HepG2 (cell line): Measurements from ENCODE around the gene DHFR. TPM values are rescaled to one million over a fixed set of nuclear protein-coding genes. Genes with fewer than 3 reads are reported as not detected.

ENCODE experiments used
- ATAC-seq: fragments of 200-7000 bp; cut with Tn5 transposase; 3 replicates; pipeline ENCODE4 v1.9.1; 2020; ENCODE audit warnings: mild to moderate bottlenecking, moderate library complexity
- BruUV-seq: library from RNA; stranded (reverse); fragments of 400-500 nt; replicated peaks from 2 replicates; lab custom pipeline; 2021; lab: Mats Ljungman, UMichigan
- CTCF ChIA-PET: fragments of 300-600 bp; formaldehyde crosslinking; extraction: SDS; loops from one replicate; lab custom pipeline; 2021; ENCODE audit warnings: low total read pairs, inconsistent platforms, low intra/inter-chr PET ratio; lab: Yijun Ruan, JAX
- POLR2A ChIA-PET: fragments of 350-600 bp; sonication (Branson Sonifier 250); formaldehyde crosslinking; loops from one replicate; lab custom pipeline; 2020; ENCODE audit warnings: antibody characterized with exemption, inconsistent platforms; lab: Yijun Ruan, JAX
- DNase-seq: peaks from one replicate; pipeline ENCODE4 v3.0.0-alpha.2; 2015; ENCODE audit warnings: low spot score
- FAIRE-seq: peaks from 3 replicates; lab custom pipeline; 2011; peaks lifted over from hg19 to GRCh38; lab: Jason Lieb, UNC
- H2AFZ ChIP-seq: one replicate; pipeline ENCODE4 v1.6.1; 2011; ENCODE audit warnings: low read length, inconsistent platforms
- H3K27ac ChIP-seq: fragments of 300-600 bp; 3 replicates; pipeline ENCODE4 v1.8.0; 2011; ENCODE audit warnings: mixed run types, mild to moderate bottlenecking, mixed read lengths, low read length, inconsistent platforms; ENCODE audit not compliant: insufficient read depth; ENCODE audit errors: extremely low read length
- H3K27me3 ChIP-seq, 2 experiments: fragments of 200-600 bp in 1 of 2; 2 replicates in 1 of 2; 3 replicates in 1 of 2; pipeline versions ENCODE4 v1.6.0 to v1.8.0; 2011; ENCODE audit warnings: low read length in 2 of 2, mild to moderate bottlenecking in 2 of 2, moderate library complexity in 2 of 2, inconsistent platforms in 1 of 2; ENCODE audit not compliant: insufficient read depth in 2 of 2, control insufficient read depth in 1 of 2
- H3K36me3 ChIP-seq, 2 experiments: fragments of 200-600 bp in 1 of 2; replicated peaks in 1 of 2; 2 replicates in 1 of 2; 3 replicates in 1 of 2; pipeline versions ENCODE4 v1.5.1 to v1.8.0; 2011; ENCODE audit warnings: low read length in 2 of 2, inconsistent platforms in 1 of 2; ENCODE audit not compliant: insufficient read depth in 2 of 2, control insufficient read depth in 1 of 2
- H3K4me1 ChIP-seq: 2 replicates; pipeline ENCODE4 v1.5.1; 2012; ENCODE audit warnings: low read length, inconsistent platforms; ENCODE audit not compliant: insufficient read depth
- H3K4me2 ChIP-seq: 2 replicates; pipeline ENCODE4 v1.6.0; 2011; ENCODE audit warnings: low read depth, low read length, inconsistent platforms
- H3K4me3 ChIP-seq, 3 experiments: fragments of 200-600 bp in 1 of 3; sonication (generic), shearing (Covaris generic) in 1 of 3; replicated peaks in 1 of 3; 2 replicates each; pipeline ENCODE4 v1.5.1; 2011 to 2016; ENCODE audit warnings: low read length in 3 of 3, inconsistent platforms in 2 of 3, low read depth in 2 of 3, mild to moderate bottlenecking in 2 of 3, control low read depth in 1 of 3, mixed read lengths in 1 of 3; ENCODE audit not compliant: insufficient read depth in 1 of 3
- H3K79me2 ChIP-seq: one replicate; pipeline ENCODE4 v1.6.1; 2011; ENCODE audit warnings: low read length, inconsistent platforms; ENCODE audit not compliant: insufficient read depth
- H3K9ac ChIP-seq: 2 replicates; pipeline ENCODE4 v1.6.0; 2011; ENCODE audit warnings: mild to moderate bottlenecking, low read depth, low read length, inconsistent platforms; ENCODE audit not compliant: insufficient read depth
- H3K9me3 ChIP-seq: 2 replicates; pipeline ENCODE4 v1.5.1; 2012; ENCODE audit warnings: mild to moderate bottlenecking, low read length
- H4K20me1 ChIP-seq: 2 replicates; pipeline ENCODE4 v1.6.0; 2011; ENCODE audit warnings: inconsistent platforms, mild to moderate bottlenecking, low read length, moderate library complexity; ENCODE audit not compliant: insufficient read depth
- EZH2 ChIP-seq: conservative IDR thresholded peaks from 2 replicates; pipeline ENCODE4 v1.6.1; 2012; ENCODE audit warnings: mild to moderate bottlenecking, low read depth, low read length, moderate library complexity
- GATA4 ChIP-seq: sonication (generic); IDR thresholded peaks from 2 replicates; pipeline ENCODE4 v1.6.1; 2016; ENCODE audit warnings: antibody characterized with exemption, low read depth, borderline replicate concordance
- HHEX ChIP-seq: IDR thresholded peaks from 2 replicates; pipeline ENCODE4 v1.6.1; 2016; ENCODE audit warnings: control low read depth
- HNRNPUL1 ChIP-seq: fragments of 200-400 bp; formaldehyde crosslinking; IDR thresholded peaks from 2 replicates; pipeline ENCODE4 v1.6.1; 2017; ENCODE audit warnings: low read depth, mild to moderate bottlenecking, low read length, moderate library complexity
- RCOR2 ChIP-seq: IDR thresholded peaks from 2 replicates; pipeline ENCODE4 v1.6.1; 2016; ENCODE audit warnings: missing biosample characterization, missing genetic modification reagents
- SALL1 ChIP-seq: sonication (generic); formaldehyde crosslinking; IDR thresholded peaks from 2 replicates; pipeline ENCODE4 v1.8.0; 2022; ENCODE audit warnings: mild to moderate bottlenecking, missing genetic modification reagents
- STAT5B ChIP-seq: sonication (generic); formaldehyde crosslinking; IDR thresholded peaks from 2 replicates; pipeline ENCODE4 v1.4.0; 2020; ENCODE audit warnings: missing genetic modification reagents
- SYNCRIP ChIP-seq: fragments of 200-400 bp; formaldehyde crosslinking; IDR thresholded peaks from 2 replicates; pipeline ENCODE4 v1.6.1; 2018; ENCODE audit warnings: mild to moderate bottlenecking, low read depth, low read length; ENCODE audit not compliant: insufficient read depth
- ZC3H4 ChIP-seq: sonication (generic); formaldehyde crosslinking; IDR thresholded peaks from 2 replicates; pipeline ENCODE4 v1.4.0; 2020; ENCODE audit warnings: missing genetic modification reagents, borderline replicate concordance
- ZNF264 ChIP-seq: sonication (generic); formaldehyde crosslinking; IDR thresholded peaks from 2 replicates; pipeline ENCODE4 v1.4.0; 2020; ENCODE audit warnings: missing genetic modification reagents
- ZNF33A ChIP-seq: sonication (generic); formaldehyde crosslinking; IDR thresholded peaks from 2 replicates; pipeline ENCODE4 v1.5.1; 2020; ENCODE audit warnings: missing genetic modification reagents, mild to moderate bottlenecking, moderate library complexity, borderline replicate concordance
- ZNF558 ChIP-seq: sonication (generic); formaldehyde crosslinking; IDR thresholded peaks from 2 replicates; pipeline ENCODE4 v1.9.0; 2022; ENCODE audit warnings: mild to moderate bottlenecking, missing genetic modification reagents, borderline replicate concordance
- ZNF720 ChIP-seq: sonication (generic); formaldehyde crosslinking; IDR thresholded peaks from 2 replicates; pipeline ENCODE4 v1.4.0; 2020; ENCODE audit warnings: missing genetic modification reagents
- WGBS: methylation state at CpG from one replicate; pipeline ENCODE4 v1.1.6; 2017; ENCODE audit warnings: low lambda C conversion rate; 5-methylcytosine and 5-hydroxymethylcytosine counted together
- in situ Hi-C: cut with HindIII; loops from 2 replicates; pipeline ENCODE4 v1.10.0; 2017; ENCODE audit warnings: low pct_unique_long_range_greater_than_20kb; ENCODE audit not compliant: extremely low pct_ligation_motif_present
- intact Hi-C: fragments of 100-400 bp; cut with micrococcal nuclease; formaldehyde crosslinking; loops from one replicate; pipeline ENCODE4 v1.10.0; 2022; ENCODE audit not compliant: unreplicated experiment
- polyA plus RNA-seq, 8 experiments: library from polyadenylated mRNA; depleted of rRNA in 3 of 8; stranded (reverse) in 7 of 8; unstranded in 1 of 8; fragments of >200 nt; fragmentation: Illumina TruSeq in 4 of 8; extraction: Trizol in 4 of 8; gene quantifications; 2 replicates each; pipeline versions ENCODE4 v1.2.1 to v1.2.3, GENCODE V29; 2011 to 2016; ENCODE audit warnings: low read depth in 4 of 8, missing spikeins in 1 of 8, mixed read lengths in 1 of 8; ENCODE audit not compliant: insufficient read depth in 1 of 8
- total RNA-seq, 5 experiments: library from RNA; depleted of rRNA; stranded (reverse); fragments of >200 nt; fragmentation: Illumina TruSeq; extraction: Trizol; gene quantifications; 2 replicates each; pipeline ENCODE4 v1.2.3, GENCODE V29; 2016; ENCODE audit warnings: low read depth in 1 of 5
- TF ChIP-seq, protein P1 (sequence below): sonication (generic); formaldehyde crosslinking; IDR thresholded peaks from 2 replicates; pipeline ENCODE4 v1.5.1; 2020; ENCODE audit warnings: missing genetic modification reagents, mild to moderate bottlenecking, borderline replicate concordance
- TF ChIP-seq, protein P2 (sequence below): sonication (generic); formaldehyde crosslinking; IDR thresholded peaks from 2 replicates; pipeline ENCODE4 v1.4.0; 2020; ENCODE audit warnings: missing genetic modification reagents, low read depth, mild to moderate bottlenecking, borderline replicate concordance
- TF ChIP-seq, protein P3 (sequence below), 2 experiments: IDR thresholded peaks; 2 replicates each; pipeline ENCODE4 v1.6.1; 2011 to 2012; ENCODE audit warnings: low read length in 2 of 2, borderline replicate concordance in 1 of 2, low read depth in 1 of 2, mild to moderate bottlenecking in 1 of 2, moderate library complexity in 1 of 2

Gene DHFR
- total and polyA plus RNA-seq, 2 of the 13 experiments (the other 11 are each of a cell fraction or from before 2014, with no cell fraction given), result 22.8 to 59.0 TPM

DNA sequence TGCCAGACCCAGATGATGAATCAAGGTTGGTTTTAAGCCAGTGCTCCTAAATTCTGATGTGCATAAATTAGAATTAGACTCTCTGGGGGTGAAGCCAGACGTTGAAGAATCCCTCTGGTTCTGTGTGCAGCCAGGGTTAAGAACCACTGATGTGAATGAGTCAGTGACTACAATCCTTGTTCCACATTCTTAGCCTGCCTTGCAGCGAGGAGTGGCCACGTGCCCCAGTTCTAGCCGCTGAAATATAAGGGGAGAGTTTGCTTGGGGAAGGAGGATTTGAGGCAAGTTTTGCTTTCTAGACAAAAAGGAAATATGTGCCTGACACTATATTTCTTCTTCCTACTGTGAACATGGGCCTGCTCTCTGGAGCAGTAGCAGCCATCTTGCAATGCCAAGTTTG is 34.6 kb downstream of the DHFR start:
- BruUV-seq, result no TSS peak
- no peak overlapping the region for H3K4me3 ChIP-seq
- H3K36me3 ChIP-seq, result no peaks in the 10 kb centered on the region
- intact Hi-C loops, result no loop called here
- no peak overlapping the region for H3K27ac ChIP-seq
- ATAC-seq, result no peak
- H3K4me1 ChIP-seq, result peaks cover 24% of the 10 kb centered on the region
- in situ Hi-C loops, result no loop called here
- H3K4me2 ChIP-seq, result no peak overlapping the region
- ChIA-PET CTCF (no interaction called here), POLR2A (no interaction called here)
- H3K79me2 ChIP-seq, result no peaks in the 10 kb centered on the region
- TF ChIP-seq STAT5B (CRISPR knock-in tag) (no peak), ZNF558 (CRISPR knock-in tag) (no peak), SYNCRIP (no peak), ZNF720 (no peak), SALL1 (CRISPR knock-in tag) (no peak), RCOR2 (CRISPR knock-in tag) (no peak), HHEX (CRISPR knock-in tag) (no peak), ZNF33A (CRISPR knock-in tag) (no peak)
- TF ChIP-seq, protein P1, sequence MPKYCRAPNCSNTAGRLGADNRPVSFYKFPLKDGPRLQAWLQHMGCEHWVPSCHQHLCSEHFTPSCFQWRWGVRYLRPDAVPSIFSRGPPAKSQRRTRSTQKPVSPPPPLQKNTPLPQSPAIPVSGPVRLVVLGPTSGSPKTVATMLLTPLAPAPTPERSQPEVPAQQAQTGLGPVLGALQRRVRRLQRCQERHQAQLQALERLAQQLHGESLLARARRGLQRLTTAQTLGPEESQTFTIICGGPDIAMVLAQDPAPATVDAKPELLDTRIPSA (CRISPR knock-in tag), result no peak
- no peak overlapping the region for H3K9ac ChIP-seq
- DNase-seq, result no peak
- no peaks in the 10 kb centered on the region for H3K9me3 ChIP-seq
- H4K20me1 ChIP-seq, result no peaks in the 10 kb centered on the region
- H2AFZ ChIP-seq, result no peak overlapping the region
- no peak for FAIRE-seq
- no peaks in the 10 kb centered on the region for H3K27me3 ChIP-seq
- WGBS, result 89% methylated on average over 4 of the region's 4 CpGs

DNA sequence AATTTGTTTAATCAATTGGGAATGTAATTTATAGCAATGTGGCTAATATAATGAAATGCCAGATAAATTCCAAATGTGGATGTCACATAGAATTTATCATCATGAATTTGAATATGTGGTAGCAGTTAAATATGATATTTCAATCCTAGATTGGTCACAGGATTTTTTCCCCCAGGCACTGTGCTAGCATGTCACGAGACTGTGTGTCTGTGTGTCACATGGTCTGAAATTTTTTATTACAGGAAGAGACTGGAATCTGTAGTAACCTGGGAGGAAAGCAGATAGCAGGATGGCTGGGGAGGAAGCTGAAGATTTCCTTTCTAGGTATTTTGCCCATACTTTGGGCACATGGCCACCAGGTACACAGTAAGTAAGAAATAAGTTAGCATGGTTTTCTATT is 35.7 kb downstream of the DHFR start:
- no TSS peak for BruUV-seq
- Histone ChIP-seq H3K9me3 (no peaks in the 10 kb centered on the region), H2AFZ (no peak overlapping the region), H3K36me3 (no peaks in the 10 kb centered on the region), H3K4me2 (no peak overlapping the region), H4K20me1 (no peaks in the 10 kb centered on the region), H3K27ac (no peak overlapping the region), H3K27me3 (no peaks in the 10 kb centered on the region), H3K4me1 (peaks cover 22% of the 10 kb centered on the region), H3K4me3 (no peak overlapping the region), H3K9ac (no peak overlapping the region), H3K79me2 (no peaks in the 10 kb centered on the region)
- ATAC-seq, result no peak
- no peak for DNase-seq
- no peak for FAIRE-seq
- ChIA-PET POLR2A (no interaction called here), CTCF (no interaction called here)
- intact Hi-C loops, result no loop called here
- WGBS, result 100% methylated on average over 1 of the region's 1 CpG
- in situ Hi-C loops, result no loop called here
- TF ChIP-seq EZH2 (no peak), ZC3H4 (CRISPR knock-in tag) (no peak), HNRNPUL1 (no peak), GATA4 (no peak), ZNF264 (CRISPR knock-in tag) (no peak)
- TF ChIP-seq, protein P2, sequence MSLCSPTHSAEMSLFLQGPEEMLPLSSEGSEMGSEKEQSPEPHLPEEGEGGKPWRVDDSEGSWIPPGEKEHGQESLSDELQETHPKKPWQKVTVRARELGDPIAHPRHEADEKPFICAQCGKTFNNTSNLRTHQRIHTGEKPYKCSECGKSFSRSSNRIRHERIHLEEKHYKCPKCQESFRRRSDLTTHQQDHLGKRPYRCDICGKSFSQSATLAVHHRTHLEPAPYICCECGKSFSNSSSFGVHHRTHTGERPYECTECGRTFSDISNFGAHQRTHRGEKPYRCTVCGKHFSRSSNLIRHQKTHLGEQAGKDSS, result no peak
- TF ChIP-seq, protein P3, sequence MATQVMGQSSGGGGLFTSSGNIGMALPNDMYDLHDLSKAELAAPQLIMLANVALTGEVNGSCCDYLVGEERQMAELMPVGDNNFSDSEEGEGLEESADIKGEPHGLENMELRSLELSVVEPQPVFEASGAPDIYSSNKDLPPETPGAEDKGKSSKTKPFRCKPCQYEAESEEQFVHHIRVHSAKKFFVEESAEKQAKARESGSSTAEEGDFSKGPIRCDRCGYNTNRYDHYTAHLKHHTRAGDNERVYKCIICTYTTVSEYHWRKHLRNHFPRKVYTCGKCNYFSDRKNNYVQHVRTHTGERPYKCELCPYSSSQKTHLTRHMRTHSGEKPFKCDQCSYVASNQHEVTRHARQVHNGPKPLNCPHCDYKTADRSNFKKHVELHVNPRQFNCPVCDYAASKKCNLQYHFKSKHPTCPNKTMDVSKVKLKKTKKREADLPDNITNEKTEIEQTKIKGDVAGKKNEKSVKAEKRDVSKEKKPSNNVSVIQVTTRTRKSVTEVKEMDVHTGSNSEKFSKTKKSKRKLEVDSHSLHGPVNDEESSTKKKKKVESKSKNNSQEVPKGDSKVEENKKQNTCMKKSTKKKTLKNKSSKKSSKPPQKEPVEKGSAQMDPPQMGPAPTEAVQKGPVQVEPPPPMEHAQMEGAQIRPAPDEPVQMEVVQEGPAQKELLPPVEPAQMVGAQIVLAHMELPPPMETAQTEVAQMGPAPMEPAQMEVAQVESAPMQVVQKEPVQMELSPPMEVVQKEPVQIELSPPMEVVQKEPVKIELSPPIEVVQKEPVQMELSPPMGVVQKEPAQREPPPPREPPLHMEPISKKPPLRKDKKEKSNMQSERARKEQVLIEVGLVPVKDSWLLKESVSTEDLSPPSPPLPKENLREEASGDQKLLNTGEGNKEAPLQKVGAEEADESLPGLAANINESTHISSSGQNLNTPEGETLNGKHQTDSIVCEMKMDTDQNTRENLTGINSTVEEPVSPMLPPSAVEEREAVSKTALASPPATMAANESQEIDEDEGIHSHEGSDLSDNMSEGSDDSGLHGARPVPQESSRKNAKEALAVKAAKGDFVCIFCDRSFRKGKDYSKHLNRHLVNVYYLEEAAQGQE (IDR thresholded peaks at IDR 0.05; ENCODE audit: borderline replicate concordance in 1 of 2, low read depth in 1 of 2, low read length in 2 of 2), result no peak
